HG02610 (cell line): ENCODE measurements around the gene HNRNPAB.
A peak's percentile ranks its signal among the peaks of the same experiment; 100 is the strongest.
"Not testable (repeated sequence)": the region's sequence is repeated elsewhere in the genome, so short reads cannot be mapped to it uniquely, and the experiment has no call there.

ENCODE experiments used
- ATAC-seq: cut with Tn5 transposase; IDR thresholded peaks from one replicate; pipeline ENCODE4 v1.9.1; 2021; ENCODE audit warnings: mild to moderate bottlenecking, moderate library complexity; ENCODE audit not compliant: unreplicated experiment

HNRNPAB gene

GRCh38 chr5:178196281-178196812 is 8.0 kb upstream of the HNRNPAB start:
- ATAC-seq = no peak

DNA sequence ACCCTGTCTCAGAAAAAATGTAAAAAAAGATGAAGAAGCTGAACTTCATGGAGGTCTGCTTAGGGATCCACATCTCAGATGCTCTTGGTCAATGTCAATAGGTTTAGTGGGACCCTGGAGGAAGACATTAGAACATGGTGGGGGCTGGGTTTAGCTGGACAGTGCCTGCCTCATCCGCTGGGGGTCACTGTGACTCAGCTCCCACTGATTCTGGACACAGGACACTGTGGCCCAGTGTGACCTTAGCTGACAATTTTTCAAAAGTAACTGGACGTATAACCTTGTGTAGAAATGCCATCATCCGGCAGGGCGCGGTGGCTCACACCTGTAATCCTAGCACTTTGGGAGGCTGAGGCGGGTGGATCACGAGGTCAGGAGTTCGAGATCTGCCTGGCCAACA is 7.3 kb upstream of the HNRNPAB start:
- ATAC-seq = no peak

GRCh38 chr5:178198151-178198550 is 6.2 kb upstream of the HNRNPAB start:
- not testable (repeated sequence) for ATAC-seq

DNA sequence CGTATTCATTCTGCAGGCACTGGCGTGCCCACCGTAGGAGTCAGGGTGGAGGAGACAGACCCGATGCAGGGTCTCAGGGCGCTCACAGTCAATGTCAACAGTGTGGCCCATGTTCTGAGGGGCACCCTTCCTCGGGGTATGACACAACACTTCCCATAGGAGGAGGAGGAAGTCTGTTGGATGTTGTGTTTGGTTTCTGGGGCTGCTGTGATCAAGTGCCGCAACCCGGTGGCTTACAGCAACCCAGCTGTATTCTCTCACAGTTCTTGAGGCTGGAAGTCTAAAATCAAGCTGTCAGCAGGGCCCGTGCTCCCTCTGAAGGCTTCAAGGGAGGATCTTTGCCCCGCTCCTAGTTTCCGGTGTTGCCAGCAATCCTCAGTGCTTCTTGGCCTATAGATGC is 5.6 kb upstream of the HNRNPAB start:
- ATAC-seq = no peak

- no peak for ATAC-seq
Observed at GRCh38 chr5:178199581-178200434, 4.5 kb upstream of the HNRNPAB start.

- ATAC-seq = no peak
Observed at GRCh38 chr5:178201221-178201926, 3.0 kb upstream of the HNRNPAB start.

DNA sequence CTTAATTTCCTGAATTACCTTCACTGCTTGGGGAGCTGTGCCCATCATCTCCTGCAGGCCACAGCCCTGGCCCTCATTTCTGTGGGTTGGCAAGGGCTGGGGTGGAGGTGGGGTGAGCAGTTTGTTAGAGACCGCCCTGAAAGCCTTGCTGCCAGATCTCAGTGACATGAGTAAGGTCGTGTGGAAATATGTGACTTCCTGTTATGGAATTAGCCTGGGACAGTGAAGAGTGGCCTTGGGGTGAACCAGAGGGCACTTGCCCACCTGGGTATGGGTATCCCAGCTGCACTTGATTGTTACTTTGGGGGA is 2.5 kb upstream of the HNRNPAB start:
- no peak for ATAC-seq

DNA sequence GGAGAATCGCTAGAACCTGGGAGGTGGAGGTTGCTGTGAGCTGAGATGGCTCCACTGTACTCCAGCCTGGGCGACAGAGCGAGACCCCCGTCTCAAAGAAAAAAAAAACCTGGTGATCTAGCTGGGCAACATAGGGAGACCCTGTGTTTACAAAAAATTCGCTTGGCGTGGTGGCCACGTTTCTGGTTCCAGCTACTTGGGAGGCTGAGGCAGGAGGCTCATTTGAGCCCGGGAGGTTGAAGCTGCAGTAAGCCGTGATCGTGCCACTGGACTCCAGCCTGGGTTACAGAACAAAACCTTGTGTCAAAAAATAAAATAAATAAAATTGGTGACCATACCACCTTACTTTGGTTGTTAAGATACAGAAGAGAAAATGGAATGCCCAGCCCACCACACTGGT is 1.8 kb upstream of the HNRNPAB start:
- ATAC-seq = no peak

- ATAC-seq = peak; percentile 9
Observed at GRCh38 chr5:178203670-178204181, 607 bp upstream of the HNRNPAB start.

DNA sequence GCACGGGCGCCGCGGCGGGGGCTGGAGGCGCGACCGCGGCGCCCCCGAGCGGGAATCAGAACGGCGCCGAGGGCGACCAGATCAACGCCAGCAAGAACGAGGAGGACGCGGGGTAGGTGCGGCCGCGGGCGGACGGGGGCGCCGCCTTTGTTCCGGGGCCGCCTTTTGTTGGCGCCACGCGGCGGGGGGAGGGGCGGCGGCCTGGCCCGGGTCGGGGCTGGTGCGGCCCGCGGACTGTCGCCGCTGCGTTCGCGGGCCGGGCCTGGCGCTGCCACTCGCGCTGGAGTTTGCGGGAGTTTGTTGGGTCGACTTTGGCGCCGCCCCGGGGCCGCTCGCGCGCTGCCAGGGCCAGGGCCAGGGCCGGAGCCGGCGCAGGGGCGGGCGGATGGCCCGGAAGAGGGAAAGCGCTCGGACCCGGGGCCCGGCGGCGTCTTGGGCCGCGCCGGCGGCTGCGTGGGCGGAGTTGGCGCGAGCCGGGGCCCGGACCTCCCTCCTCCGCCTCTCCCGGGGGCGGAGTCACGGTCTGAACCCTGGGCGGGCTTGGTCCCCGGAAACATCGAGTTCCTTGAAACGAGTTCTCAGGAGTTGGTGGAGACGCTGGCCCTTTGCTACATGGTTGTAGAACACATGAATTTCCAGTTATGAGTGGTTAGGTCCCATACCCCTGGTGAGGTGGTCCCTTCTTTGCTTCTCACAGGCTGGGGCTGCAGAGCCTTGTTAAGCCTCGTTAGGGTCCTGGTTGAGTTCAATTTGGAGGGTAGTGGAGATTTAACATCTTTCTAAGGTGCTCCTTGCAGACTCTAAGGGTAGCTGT is 809 bp downstream of the HNRNPAB start:
- peak; percentile 63 for ATAC-seq

GRCh38 chr5:178205749-178206047 is 1.4 kb downstream of the HNRNPAB start:
- ATAC-seq = no peak

DNA sequence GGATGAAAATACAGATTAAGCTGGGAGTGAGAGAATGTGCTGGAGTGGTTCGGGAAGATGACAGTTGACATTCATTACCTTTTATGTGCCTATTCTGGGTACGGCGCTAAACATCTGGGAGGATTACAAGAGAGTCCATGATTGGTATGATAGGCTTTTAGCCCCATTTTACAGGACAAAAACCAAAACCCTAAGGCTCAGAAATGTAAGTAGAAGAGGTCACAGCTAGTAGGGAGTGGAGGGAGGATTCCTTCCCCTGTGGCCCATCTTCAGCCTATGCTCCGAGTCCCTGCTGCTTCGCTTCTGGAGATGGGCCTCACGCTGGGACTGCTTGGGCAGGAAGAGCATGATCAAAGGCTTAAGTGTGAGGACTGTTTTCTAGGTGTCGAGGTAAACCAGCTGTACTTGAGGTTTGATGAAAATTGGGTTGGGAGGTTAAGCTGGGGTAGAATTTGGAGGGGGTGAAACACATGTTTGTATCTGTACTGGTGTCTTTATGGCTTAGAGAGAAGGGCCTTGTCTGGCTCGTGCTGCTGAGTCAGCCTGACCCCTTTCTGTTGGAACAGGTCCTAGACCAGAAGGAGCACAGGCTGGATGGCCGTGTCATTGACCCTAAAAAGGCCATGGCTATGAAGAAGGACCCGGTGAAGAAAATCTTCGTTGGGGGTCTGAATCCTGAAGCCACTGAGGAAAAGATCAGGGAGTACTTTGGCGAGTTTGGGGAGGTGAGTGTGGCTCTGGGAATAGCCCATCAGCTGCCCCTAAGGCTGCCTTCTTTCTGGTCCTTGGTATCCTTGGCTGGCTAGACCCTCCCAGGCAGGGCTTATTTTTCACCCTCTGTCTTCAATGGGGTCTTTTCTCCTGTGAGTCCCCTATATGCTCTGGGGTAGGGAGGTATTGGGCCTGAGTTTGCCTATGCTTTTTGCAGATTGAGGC is 2.1 kb downstream of the HNRNPAB start:
- no peak for ATAC-seq

- no peak for ATAC-seq
Observed at GRCh38 chr5:178207183-178207916, 3.0 kb downstream of the HNRNPAB start.

GRCh38 chr5:178207917-178208280 is 3.6 kb downstream of the HNRNPAB start:
- ATAC-seq = no peak

DNA sequence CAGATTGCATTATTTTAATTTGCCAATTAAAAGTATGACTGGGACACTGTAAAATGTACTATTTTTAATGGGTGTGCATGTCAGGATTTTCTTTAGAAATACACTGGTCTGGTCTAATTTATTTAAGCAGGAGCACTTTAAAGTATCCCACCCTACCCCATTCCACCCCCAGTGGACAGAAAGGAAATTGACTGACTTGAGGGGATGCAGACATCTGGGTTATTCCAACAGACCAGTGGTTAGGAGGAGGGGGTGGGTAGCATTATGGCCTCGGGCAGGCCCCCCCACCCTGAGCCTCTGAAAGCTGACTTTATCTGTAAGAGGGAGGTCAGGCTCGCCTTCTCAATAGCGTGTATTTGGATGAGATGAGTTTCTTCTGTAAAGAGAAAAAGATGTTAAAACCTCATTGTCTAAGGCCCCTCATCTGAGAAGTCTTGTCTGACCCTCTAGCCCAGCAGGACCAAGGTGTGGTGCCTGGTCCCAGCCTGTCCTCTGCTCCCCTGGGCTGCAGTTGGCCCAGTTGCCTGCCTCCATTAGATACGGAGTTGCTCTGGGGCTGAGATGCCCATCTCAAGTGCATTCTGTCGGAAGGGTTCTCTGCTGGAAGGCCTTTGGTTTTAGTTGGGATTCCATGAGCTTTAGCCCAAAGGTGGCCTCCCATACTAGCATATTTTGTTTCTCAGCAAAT is 4.4 kb downstream of the HNRNPAB start:
- no peak for ATAC-seq

- ATAC-seq = no peak
Observed at GRCh38 chr5:178209334-178210072, 5.2 kb downstream of the HNRNPAB start.

DNA sequence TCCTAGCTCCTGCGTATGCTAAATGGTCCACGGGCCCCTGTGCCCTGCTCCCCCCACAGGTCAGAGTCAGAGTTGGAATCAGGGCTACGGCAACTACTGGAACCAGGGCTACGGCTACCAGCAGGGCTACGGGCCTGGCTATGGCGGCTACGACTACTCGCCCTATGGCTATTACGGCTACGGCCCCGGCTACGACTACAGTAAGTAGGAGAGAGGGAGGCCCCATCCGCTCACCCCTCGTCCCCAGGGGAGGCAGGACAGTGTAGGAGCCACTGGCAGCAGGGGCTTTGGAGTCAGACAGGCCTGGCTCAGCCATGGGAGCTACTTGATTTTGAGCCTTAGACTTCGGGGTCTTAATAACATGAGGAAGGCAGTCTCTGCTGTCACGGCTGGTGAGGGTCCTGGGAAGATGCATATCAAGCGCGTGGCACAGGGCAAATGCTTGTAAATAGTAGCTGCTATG is 5.8 kb downstream of the HNRNPAB start:
- no peak for ATAC-seq

DNA sequence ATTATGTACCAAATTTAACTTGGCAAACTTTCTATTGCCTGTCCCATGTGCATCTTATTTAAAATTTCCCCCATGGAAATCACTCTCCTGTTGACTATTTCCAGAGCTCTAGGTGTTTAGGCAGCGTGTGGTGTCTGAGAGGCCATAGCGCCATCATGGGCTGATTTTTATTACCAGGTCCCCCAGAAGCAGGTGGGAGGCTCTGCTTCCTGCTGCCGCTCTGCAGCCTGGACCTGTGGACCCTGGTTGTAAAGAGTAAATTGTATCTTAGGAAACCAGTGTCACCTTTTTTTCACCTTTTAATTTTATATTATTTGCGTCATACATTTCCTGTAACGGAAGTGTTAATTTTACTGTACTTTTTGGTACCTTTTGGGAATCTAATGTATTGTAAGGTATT is 6.4 kb downstream of the HNRNPAB start:
- no peak for ATAC-seq
